KG1 (cell line): Measurements from ENCODE around the gene MLH1.
"Not testable (repeated sequence)": the region's sequence is repeated elsewhere in the genome, so short reads cannot be mapped to it uniquely, and the experiment has no call there.

Source experiments
- DNase-seq: peaks from one replicate; lab custom pipeline; 2025; lab: John Stamatoyannopoulos, UW

The MLH1 gene

DNA sequence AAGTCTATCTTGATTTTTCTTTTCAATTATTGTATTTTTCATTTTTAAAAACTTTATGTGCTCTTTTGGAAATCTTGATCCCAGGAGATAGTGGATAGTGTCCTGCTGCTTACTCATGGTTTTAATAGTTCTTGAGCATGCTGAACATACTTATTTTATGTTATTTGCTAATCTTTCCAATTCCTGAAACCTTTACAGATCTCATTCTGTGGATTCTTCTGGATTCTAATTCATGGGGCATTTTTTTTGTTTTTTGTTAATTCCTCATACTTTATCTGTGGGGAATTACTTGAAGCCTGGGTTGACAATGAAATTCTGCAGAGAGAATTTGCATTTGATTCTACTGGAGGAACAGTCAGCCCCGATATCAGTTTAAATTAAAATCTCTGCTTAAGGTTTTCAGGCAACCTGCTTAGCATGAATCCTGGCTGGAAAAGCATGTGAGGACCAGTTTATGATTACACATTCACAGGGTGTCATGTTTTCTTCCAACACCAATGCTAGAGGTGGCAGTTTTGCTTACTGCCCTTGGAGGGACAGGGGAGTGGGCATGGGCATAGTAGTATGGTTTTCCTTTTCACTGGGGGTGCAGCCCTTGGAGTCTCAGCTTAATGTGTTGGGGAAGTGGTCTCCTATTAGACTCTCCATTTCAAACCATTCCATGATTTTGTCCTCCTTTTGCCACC, 46.0 kb downstream of the MLH1 start:
- DNase-seq, result no peak

DNA sequence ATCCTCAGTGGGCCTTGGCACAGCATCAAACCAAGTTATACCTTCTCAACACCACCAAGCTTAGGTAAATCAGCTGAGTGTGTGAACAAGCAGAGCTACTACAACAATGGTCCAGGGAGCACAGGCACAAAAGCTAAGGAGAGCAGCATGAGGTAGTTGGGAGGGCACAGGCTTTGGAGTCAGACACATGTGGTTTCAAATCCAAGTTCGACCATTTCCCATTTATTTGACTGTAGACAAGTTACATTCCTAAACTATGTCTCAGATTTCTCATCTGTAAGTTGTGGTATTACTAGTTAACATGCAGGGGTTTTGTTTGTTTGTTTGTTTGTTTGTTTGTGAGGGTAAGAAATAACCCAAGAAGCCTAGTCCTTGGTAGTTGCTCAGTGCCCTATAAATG, 46.9 kb downstream of the MLH1 start:
- DNase-seq, result no peak

DNA sequence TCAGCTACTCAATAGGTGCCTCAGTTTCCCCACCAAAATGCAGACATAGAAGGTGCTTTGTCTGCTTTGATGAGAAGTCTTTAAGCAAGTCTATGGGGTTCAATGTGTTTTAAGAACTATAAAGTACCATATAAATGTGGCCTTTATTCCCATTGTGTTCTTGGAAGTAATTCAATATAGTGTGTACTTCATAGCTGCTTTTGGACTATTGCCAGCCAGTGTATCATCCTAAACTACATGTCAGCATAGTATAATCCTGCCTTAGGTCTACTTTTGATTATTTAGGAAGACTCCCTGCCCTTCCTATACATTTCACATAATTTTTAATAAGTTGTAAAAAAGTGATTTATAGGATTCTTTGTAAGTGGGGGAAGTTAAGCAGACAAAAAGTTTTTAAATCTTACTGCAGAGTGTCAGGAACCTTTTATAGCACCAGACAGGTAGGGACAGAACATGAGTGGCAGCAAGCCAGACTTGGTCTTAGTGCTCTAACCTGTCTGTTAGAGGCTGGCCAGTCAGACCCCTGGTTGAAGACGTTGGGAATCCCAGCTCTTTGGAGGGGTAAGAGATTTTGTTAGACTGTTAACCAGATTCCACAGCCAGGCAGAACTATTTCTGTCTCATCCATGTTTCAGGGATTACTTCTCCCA, 48.4 kb downstream of the MLH1 start:
- DNase-seq, result no peak

DNA sequence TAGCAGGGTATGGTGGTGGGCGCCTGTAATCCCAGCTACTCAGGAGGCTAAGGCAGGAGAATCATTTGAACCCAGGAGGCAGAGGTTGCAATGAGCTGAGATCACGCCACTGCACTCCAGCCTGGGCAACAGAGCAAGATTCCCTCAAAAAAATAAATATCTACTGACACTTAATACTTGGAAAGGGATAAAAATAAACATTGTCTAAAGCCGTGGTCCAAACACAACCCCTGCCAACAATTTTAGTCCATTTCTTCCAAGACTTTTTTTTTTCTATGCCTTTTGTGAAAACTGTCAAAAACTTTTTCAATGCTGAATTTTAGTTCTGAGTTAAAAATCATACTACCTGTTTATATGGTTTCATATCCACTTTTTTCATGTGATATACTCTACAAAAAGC, 49.4 kb downstream of the MLH1 start:
- DNase-seq, result not testable (repeated sequence)

DNA sequence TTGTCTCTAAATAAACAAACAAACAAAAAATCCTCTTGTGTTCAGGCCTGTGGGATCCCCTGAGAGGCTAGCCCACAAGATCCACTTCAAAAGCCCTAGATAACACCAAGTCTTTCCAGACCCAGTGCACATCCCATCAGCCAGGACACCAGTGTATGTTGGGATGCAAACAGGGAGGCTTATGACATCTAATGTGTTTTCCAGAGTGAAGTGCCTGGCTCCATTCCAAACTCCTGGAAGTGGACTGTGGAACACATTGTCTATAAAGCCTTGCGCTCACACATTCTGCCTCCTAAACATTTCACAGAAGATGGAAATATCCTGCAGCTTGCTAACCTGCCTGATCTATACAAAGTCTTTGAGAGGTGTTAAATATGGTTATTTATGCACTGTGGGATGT, 57.0 kb downstream of the MLH1 start:
- DNase-seq, result no peak

DNA sequence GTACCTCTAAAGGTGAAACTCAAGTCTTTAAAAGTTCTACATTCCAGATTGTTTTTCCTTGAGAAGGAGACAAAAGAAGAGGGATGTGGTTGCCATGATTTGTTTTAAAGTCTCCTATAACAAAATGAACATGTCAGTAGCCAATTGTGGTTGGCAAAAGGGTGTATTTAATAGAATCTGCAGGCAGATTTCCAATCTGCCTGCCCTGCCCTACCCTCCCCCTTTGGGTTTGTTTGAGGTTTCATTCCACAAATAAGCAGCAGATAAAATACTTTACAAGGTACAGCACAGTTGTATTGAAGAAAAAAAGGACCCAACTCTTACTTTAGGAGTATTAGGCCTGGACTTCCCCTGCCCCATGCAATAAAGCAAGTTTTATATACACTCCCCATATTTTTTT, 59.5 kb downstream of the MLH1 start:
- no peak for DNase-seq

DNA sequence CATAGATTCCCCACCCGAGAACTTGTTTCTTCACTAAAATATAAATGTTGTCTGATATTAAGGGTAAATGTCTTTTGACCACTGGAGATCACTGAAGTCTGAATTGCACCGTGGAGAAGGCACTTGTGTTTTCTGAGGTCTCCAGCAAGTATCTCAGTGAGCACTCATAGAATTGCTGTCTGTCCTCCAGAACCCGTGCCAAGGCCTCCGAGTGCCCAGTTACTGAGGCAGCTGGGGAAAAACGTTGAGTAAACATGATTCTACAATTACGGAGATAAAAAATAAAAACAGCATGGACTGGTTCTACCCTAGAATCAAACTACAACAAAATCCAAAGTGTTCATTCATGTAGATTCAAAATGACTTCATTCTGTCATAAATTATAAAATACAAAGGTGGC, 60.0 kb downstream of the MLH1 start:
- no peak for DNase-seq

DNA sequence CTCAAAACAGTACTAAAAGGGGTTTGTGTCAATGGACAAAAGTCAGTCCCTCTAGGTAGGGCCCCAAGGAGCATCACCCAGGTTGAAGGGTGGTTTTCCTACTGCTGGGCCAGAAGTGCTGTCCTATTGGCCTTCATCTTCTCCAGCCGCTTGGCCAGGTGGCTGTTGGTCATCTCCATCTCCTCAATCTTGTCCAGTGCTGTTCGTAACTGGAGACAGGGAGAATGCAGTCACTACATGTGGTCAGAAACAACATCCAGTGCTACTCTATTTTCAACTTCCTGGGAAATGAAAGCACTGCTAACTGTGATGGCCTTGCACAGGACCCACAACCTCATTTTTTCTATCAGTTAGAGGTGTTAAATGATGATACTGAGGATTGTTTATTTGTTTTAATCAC, 60.4 kb downstream of the MLH1 start:
- DNase-seq, result no peak

DNA sequence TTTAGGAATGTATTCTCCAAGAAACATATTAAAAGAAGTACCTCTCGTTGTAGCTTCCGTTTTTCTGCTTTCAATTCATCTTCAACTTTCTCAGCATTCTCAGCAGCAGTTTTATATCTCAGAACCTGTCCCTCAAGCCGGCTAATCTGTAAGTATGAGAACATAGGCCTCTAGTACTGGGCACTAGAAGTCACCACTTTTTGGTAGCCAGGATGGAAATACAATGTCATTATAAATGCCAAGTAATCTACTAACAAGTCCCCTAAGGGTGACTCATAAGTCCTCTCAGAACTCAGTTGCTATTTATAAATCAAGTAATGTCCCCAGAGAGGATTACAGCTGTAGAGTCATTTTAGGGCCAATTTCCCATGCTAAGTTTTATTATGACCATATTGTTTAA, 61.1 kb downstream of the MLH1 start:
- no peak for DNase-seq

DNA sequence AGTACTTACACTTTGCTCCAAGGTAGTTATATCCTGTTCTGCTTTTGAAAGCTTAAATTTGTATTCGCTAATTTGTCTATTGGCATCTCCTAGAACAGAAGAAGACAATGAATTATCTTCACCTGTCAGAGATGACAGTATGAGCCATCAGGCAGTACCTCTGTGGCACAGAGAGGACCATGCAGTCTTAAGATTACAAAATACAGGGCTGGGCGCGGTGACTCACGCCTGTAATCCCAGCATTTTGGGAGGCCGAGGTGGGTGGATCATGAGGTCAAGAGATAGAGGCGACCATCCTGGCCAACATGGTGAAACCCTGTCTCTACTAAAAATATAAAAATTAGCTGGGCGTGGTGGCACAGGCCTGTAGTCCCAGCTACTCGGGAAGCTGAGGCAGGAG, 61.8 kb downstream of the MLH1 start:
- not testable (repeated sequence) for DNase-seq

DNA sequence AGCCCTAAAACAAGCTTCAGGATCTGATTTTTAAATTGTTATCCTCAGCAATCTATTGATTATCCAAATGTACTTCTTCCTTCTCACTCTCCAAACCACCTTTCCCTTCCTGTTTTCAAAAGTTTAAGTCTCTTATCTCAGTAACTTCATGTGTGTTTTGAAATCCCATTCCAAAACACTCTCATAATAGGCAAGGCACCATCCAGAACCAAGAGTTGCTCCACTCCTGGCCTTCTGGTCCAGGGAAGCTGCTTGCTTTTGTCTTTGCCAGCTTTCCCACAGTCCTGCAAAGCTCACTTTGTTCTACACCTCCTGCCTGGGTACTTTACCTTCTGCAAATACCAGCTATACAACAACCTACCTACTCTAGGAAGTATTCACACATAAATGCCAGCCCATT, 63.5 kb downstream of the MLH1 start:
- DNase-seq, result no peak

DNA sequence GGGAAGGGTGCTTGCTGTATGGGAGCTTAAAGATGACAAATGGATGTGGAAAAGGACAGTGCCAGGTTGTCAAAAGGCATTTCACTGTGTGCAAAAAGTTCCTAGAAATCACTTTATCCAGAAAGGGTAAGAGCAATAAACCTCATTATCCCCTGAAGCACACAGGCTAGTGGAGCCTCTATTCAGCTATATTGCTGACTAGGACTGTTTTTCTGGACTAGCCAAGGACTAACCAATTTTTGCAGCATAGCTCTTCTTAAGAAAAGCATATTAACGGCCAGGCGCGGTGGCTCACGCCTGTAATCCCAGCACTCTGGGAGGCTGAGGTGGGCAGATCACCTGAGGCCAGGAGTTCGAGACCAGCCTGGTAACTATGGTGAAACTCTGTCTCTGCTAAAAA, 64.8 kb downstream of the MLH1 start:
- no peak for DNase-seq

DNA sequence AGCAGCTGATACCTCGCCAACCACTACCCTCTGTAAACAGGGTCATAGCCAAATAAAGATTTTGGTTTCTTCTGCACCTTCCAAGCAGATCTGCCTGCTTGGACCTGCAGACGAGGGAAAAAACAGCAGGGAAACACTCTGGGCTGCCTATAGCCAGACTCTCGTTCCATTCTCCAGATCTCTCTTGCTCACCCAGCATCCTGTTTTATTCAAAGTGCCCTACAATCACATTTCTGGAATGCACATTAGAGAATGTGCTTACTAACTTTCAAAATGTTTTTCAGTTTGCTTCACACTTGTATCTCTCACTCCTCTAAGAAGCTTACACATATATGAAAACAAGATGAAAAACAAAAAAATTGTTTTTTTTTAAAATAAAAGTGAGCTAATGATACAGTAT, 71.4 kb downstream of the MLH1 start:
- no peak for DNase-seq

DNA sequence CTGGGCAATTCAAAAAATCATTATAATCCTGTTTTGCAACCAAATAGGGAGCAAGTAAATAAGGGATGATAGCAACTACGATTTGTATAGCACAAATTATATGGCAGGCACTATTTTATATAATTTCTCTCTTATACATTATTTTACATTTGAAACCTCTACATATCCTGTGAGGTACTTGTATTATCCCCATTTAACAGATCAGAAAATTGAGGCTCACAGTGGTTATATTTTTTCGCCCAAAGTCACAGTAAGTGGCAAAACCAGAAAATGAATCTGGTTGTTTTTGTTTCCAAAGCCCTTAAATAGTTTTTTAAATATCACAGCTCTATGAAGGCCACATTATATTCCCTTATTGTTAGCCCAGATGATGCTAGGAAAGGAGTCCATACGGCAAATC, 74.3 kb downstream of the MLH1 start:
- DNase-seq, result no peak

DNA sequence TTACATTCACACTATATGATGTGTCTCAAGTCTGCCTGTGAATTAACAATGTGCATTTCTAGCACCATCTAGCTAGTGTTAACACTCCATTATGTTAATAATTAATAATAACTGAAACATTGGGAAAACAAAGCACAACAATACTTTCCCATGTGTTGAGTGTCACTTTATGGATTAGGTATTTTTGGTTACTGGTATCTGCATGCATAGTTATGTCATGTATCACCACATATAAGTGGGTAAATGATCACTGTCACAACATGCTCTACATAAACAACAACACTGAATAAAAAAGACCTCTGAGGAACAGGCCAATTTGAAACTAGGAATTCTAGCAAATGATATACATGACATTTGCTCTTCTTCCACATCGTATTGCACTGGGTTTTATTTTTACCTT, 74.7 kb downstream of the MLH1 start:
- no peak for DNase-seq

DNA sequence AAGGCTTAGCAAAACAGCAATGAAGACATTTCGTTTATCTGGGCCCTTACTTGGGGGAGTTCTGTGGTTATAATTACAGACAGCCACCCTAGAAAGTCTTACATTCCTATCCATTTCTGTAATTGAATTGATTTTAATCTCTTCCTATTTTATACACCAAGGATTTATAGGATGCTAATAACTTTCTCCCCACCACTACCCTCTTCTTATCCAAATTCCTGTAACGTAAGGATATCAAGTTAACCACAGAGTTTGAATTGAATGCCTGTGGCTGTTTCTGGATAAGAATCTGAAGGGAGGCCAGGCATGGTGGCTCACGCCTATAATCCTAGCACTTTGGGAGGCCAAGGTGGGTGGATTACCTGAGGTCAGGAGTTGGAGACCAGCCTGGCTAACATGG, 78.6 kb downstream of the MLH1 start:
- no peak for DNase-seq

DNA sequence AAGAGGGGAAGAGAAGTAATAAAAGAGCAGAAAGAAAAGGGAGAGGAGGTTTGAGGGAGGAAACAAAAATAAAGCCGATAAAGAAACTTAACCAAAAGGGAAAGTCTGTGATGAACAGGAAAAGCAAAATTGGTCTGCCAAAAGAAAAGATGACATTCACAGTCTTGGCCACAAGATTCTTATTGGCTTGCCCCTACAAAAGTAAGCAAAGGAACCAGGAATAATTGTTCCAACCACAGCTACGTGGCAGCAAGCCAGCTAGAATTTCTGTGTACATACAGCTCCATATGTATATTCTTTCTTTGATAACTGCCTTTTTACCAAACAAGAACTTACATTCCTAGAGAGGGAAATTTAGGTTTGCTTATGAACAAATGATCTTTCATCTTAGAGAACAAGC, 79.6 kb downstream of the MLH1 start:
- peak; percentile 33 for DNase-seq

DNA sequence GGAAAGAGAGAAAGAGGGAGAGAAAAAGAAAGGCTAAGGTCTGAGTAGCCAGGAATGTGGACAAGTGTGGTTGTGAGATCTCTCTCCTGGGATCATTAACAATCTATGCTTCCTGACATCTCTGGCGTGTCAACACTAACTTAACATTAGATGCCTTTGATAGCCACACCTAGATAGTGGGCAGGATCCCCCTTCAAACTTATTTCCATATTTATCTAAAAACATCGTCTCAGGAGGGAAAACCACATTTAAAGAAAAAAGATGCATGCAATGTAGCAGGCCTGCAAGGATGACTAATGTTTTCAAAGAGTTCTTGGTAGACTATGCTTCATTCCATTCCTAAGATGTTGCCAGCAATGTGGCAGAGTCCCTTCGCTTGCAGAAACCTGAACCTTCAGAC, 80.9 kb downstream of the MLH1 start:
- DNase-seq, result no peak

DNA sequence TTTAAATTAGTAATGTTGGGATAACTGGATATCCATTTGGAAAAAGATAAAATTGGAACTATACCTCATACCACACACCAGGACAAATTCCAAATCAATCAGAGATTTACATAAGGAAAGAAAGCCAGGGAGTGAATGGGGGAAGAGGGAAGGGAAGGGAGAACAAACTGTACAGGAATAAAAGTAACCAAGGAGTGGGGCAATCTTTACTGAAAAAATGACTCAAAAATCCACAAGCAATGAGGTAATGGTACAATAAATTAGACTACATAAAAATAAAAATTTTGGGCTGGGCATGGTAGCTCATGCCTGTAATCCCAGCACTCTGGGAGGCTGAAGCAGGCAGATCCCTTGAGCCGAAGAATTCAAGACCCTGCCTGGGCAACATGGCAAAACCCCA, 82.6 kb downstream of the MLH1 start:
- DNase-seq, result no peak

DNA sequence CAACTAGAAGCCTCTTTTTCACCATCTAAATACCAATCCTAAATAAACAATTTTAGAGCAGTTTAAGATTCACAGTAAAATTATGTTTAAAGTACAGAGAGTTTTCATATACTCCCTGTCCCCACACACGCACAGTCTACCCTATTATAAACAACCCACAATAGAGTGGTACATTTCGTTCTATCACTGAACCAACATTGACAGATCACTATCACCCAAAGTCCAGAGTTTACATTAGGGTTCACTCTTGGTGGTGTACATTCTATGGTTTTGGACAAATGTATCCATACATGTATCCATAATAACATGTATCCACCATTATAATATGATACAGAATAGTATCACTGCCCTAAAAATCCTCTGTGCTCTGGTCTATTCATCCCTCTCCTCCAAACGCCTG, 89.0 kb downstream of the MLH1 start:
- DNase-seq, result no peak

DNA sequence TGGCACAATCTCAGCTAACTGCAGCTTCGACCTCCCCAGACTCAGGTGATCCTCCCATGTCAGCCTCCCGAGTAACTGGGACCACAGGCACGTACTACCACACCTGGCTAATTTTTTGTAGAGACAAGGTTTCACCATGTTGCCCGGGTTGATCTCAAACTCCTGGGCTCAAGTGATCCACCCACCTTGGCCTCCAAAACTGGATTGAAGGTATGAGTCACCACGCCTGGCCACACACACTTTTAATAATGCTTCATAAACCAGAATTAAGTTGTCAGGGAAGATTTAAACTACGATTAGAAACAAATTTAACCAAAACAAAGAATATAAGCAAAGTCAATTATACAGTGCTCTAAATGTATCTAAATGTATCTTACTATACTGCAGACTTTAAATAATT, 93.6 kb downstream of the MLH1 start:
- DNase-seq, result no peak

DNA sequence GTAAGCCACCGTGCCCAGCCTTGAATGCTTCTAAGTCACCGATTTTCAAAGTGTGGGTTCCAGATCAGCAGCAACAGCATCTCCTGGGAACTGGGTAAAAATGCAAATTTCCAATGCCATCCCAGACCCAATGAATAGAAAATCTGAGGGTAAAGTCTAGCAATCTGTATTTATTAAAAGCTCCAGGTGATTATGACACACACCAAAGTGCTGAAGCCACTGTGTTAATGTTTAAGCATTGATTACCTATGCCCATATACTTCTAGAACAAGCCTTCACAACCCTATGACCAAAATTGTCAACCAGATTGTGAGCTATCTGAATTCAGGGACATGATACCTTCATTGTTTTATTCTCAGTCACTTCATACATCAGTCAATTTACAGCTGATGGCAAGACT, 94.6 kb downstream of the MLH1 start:
- DNase-seq, result no peak

DNA sequence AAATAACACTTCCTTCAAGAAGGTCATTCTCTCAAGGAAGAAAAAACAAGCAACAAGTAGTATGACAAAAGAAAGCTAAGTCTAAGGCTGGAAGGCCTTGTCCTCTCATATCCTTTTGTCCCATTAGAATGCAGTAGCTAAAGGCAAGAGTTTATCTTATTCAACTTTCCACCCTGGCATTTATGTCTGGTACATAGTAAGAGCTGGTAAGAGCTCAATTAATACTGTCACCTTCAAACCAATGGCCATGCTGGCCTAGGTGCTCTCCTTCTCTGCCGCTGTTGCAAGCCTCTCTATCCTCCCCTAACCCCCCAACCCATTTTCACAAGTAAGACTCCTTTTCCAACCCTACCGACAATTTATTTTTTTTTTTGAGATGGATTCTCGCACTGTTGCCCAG, 99.2 kb downstream of the MLH1 start:
- no peak for DNase-seq

DNA sequence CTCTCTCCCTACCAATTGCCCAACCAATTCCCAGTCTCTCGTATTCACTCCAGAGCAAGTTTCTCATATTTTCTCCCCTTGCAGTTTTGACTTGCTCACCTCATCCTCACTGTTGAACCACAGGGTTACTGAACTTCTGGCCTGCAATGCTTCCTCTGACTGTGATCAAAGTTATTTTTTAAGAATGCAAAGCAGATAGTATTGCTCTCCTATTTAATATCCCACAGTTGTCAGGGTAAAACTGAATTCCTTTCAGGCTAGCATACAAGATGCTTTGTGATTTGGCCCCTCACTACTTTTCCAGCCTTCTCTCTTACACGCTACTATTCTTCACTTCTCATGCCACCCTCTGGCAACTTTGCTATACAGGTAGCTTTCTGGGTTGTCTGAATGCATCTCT, 100.2 kb downstream of the MLH1 start:
- no peak for DNase-seq
